GM19397 (cell line): ENCODE measurements around the gene FBXO28.
A peak's percentile ranks its signal among the peaks of the same experiment; 100 is the strongest.
"Not testable (repeated sequence)": the region's sequence is repeated elsewhere in the genome, so short reads cannot be mapped to it uniquely, and the experiment has no call there.

Experiments used
- ATAC-seq: cut with Tn5 transposase; IDR thresholded peaks from one replicate; pipeline ENCODE4 v1.9.1; 2021; ENCODE audit warnings: mild to moderate bottlenecking, moderate library complexity; ENCODE audit not compliant: unreplicated experiment

FBXO28 gene

GRCh38 chr1:224183591-224184312 is 69.8 kb downstream of the FBXO28 start:
- peak; percentile 54 for ATAC-seq

GRCh38 chr1:224185208-224185607 is 71.3 kb downstream of the FBXO28 start:
- ATAC-seq = no peak

GRCh38 chr1:224188286-224188685 is 74.4 kb downstream of the FBXO28 start:
- no peak for ATAC-seq

- ATAC-seq = no peak
These were observed 75.7 kb downstream of the FBXO28 start for GRCh38 chr1:224189561-224189960.

GRCh38 chr1:224192082-224192788 is 78.3 kb downstream of the FBXO28 start:
- no peak for ATAC-seq

- ATAC-seq = no peak
These were observed 79.5 kb downstream of the FBXO28 start for GRCh38 chr1:224193319-224193966.

- no peak for ATAC-seq
These were observed 83.1 kb downstream of the FBXO28 start for GRCh38 chr1:224196813-224197600.

GRCh38 chr1:224198572-224198971 is 84.7 kb downstream of the FBXO28 start:
- ATAC-seq = no peak

- no peak for ATAC-seq
These were observed 85.8 kb downstream of the FBXO28 start for GRCh38 chr1:224199679-224200078.

GRCh38 chr1:224201383-224201782 is 87.5 kb downstream of the FBXO28 start:
- ATAC-seq = no peak

- ATAC-seq = no peak
These were observed 87.9 kb downstream of the FBXO28 start for GRCh38 chr1:224201853-224202252.

GRCh38 chr1:224203243-224204016 is 89.5 kb downstream of the FBXO28 start:
- ATAC-seq = peak; percentile 55

- ATAC-seq = no peak
These were observed 91.5 kb downstream of the FBXO28 start for GRCh38 chr1:224205438-224205840.

- ATAC-seq = not testable (repeated sequence)
These were observed 92.1 kb downstream of the FBXO28 start for GRCh38 chr1:224205931-224206538.

- ATAC-seq = no peak
These were observed 97.5 kb downstream of the FBXO28 start for GRCh38 chr1:224211206-224211962.
